Hepatocyte (in vitro differentiated cells): ENCODE measurements around the gene TPPP2.

Experiments used
- CTCF ChIP-seq: fragments of 200-600 bp; sonication (generic); IDR thresholded peaks from 2 replicates; pipeline ENCODE4 v1.5.1; 2016; ENCODE audit warnings: antibody characterized with exemption, mild to moderate bottlenecking; ENCODE audit not compliant: poor library complexity
- EZH2 ChIP-seq: fragments of 200-600 bp; sonication (generic); IDR thresholded peaks from 2 replicates; pipeline ENCODE4 v1.6.1; 2016; ENCODE audit warnings: antibody characterized with exemption, mild to moderate bottlenecking, borderline replicate concordance

DNA sequence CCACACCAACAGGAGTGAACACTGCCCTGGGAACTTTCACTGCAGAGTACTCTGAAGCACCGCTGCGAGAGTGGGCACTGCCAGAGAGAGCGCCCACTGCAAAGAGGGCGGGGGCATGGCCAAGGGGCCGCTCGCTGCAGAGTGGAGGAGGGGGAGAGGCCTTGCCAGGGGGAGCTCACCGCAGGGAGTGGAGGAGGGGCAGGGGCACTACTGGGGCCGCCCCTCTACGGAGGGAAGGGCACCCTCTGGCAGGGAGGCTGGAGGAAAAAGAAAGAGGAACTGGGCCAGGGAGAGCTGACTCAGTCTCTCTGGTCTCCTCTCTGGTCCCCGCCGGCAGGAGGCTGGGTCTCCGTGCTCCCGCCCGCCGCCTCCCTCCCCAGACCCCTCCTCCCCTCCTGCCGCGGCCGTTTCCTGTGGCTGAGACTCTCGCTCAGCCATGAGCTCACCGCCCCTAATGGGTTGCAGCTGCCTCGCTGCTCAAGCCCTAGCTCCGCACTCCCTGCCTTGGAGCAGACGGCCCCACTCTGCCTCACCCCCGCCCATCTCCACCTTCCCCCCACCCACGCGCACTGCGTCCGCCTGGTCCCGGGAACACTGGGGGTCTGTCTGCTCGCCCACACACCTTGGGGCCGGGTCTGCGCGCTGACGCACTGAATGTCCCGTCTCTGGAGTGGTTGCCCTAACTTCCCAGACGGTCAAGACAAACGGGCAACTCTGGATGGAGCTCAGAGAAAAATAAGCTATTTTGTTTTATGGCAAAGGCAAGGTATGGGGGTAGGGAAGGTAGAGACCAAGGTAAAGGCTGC is 41.4 kb downstream of the TPPP2 start:
- no peak for TF ChIP-seq CTCF
- TF ChIP-seq EZH2: no peak
